Cardiac septum (tissue), 1 donor: ENCODE measurements around the gene TMEM259. TPM values are rescaled to one million over a fixed set of nuclear protein-coding genes. Genes with fewer than 3 reads are reported as not detected.

Source experiments
- DNase-seq: peaks from one replicate; pipeline ENCODE4 v3.0.0-alpha.2; 2020; ENCODE audit warnings: low spot score
- intact Hi-C: fragments of 100-400 bp; cut with DNase I; formaldehyde crosslinking; loops from one replicate; pipeline ENCODE4 v1.14.0; 2022
- total RNA-seq: library from RNA; stranded (reverse); fragmentation: NEBNext Ultra II Directional; extraction: Animal tissue kit (Norgen Biotek cat#: 25700); gene quantifications from one replicate; pipeline ENCODE4 v1.2.1, GENCODE V29; 2021
- donor health status: DM: no; HTN: no; CAD: no.

Gene TMEM259
- total RNA-seq, 1 donor from 2014 or later: 125 TPM

DNA sequence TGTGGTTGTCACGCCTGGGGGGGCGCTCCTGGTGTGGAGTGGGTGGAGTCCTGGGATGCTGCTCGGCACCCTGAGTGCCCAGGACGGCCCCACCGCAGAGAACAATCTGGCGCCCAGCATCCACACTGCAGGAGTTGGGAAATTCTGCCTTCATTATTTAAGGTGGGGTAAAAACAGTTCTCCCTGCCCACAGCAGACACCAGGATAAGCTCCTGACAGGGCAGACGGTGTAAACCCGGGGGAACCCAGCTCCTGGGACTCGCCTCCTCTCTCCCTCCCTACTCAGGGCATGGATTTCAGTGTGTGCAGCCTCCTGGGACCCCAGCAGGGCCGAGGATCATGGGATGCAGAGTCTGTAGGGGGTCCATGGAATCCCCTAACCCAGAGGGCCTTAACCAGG is 44.4 kb downstream of the TMEM259 start:
- DNase-seq: no peak
- intact Hi-C loops: no loop called here

DNA sequence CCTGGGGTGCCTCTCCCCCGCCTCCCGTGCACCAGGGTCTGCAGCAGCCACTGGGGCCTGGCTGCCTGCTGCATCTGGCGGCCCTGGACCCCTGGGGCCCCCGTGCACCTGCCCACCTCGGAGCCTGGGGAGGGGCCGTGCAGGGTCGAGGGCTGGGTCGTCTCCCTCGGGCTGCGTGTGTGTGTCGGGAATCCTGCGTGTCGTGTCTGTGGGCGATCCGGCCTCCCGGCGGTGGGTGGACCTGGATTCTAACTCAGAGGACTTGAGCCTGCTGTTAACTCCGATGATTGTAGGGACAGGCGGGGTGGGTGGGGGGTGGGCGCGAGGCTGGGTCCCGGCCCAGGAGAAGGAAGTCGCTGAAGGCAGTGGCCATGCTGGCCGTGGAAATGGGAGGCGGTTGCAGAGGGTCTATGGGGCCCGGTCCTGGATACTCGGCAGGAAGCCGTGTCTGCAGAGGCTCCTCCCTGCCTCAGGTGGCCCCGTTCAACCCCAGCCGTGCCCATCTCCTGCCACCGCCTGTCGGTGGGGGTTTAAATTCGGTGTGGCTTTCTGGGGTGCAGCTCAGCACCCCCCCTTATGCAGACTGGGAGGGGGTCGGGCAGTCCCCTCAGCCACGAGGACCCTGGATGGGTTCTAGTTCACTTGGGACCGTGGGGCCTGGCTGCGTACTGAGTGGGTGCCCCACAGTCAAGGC is 46.2 kb downstream of the TMEM259 start:
- no peak for DNase-seq
- intact Hi-C loops: no loop called here

DNA sequence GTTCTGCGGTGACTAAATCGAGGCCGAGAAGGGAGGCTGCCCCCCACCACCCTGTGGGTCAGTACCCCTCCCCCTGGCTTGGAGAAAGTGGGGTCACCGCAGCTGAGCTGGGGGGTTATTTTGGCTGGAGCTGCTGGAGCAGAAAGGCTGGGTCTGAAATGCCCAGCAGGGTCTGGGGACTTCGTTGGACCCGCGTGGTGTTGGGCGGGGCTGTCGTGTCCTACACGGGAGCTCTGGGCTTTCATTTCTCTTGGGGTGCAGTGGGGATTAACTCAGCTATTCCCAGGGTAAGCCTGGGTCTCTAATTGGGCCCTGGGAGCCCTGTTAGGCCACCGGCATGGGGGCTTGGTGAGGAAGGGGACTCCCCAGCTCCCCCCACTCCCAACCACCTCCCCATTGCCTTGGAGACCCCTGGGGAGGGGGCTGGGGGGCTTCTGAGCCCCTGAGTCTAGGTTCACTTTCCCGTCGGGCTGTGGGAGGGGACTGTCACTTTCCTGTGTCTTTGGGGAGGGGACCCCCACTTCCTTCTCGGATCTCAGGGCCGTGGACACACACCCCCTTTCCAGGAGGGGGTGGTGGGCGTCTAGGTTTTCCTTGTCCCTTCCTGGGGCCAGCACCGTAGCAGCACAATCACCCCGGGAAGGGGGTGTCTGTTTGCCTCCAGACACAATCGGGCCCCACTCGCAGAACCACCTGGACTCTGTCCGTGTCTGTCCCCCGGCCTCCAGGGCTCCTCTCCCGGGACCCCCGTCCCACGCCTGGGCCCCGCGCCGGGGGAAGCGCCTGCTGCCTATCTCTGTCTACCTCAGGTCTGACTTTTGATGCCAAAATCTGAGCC is 47.0 kb downstream of the TMEM259 start:
- DNase-seq: no peak
- intact Hi-C loops: no loop called here

DNA sequence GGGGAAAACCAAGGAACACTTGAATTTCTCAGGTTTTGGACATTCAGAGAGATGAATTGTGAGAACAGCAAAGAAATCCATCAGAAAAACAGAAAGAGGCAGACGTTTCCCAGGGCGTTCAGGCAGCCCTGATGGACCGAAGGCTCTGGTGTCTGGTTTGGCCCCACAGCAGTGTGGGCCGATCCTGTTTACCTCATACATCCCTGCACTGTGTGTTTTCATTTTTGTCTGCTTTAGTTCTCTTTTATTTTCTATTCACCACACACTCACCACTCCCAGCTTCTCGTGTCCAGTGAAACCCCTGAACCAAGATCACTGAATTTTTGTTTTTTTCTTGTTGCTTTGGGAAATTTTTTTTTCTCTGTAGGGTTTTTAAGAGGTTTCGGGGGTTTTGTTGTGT is 48.6 kb downstream of the TMEM259 start:
- no peak for DNase-seq
- intact Hi-C loops: no loop called here

DNA sequence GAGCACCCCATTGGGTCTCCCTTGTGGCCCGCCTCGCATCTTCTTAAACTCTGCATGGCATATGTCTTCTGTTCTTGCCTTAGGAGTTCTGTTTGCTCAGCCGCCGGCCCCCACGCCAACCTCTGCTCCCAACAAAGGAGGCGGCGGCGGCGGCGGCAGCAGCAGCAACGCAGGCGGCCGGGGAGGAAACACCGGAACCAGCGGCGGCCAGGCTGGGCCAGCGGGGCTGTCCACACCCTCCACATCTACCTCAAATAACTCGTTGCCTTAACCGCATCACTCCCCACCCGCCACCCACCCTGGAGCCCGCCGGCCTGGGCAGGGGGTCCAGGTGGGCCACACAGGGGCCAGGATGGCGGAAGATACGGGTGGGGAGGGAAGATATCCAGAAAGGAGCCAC is 49.1 kb downstream of the TMEM259 start:
- no peak for DNase-seq
- intact Hi-C loops: no loop called here

DNA sequence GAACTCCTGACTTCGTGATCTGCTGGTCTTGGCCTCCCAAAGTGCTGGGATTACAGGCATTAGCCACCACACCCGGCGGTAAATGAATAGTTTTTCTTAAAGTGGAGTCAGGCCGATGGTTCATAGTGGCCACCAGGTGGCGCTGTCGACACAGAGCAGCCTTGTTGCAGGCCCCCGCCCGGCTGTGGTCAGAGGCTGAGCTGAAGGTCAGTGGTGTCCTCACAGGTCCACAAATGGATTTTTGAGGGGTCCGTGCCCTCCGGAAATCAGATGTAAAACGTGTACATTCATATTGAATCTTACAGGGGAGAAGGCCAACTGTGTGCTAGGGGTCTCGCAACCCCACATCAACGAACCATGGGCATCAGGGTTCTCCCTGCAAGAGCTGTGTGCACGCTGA is 50.2 kb downstream of the TMEM259 start:
- intact Hi-C loops: no loop called here
- no peak for DNase-seq

DNA sequence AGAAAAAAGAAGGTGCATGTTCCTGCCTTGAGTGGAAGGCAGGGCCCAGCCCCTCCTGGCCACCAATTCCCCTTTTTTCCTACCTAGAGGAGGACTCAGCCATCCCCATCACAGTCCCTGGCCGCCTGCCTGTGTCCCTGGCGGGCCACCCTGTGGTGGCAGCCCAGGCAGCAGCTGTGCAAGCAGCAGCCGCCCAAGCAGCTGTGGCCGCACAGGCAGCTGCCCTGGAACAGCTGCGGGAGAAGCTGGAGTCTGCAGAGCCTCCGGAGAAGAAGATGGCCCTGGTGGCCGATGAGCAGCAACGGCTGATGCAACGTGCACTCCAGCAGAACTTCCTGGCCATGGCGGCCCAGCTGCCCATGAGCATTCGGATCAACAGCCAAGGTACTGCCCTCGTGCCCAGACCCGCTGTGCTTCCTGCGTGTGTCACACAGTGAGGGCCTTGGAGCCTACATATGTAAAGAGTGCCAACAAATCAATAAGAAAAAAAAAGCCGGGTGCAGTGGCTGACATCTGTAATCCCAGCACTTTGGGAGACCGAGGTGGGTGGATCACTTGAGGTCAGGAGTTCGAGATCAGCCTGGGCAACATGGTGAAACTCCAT is 54.3 kb downstream of the TMEM259 start:
- intact Hi-C loops: no loop called here
- DNase-seq: no peak

DNA sequence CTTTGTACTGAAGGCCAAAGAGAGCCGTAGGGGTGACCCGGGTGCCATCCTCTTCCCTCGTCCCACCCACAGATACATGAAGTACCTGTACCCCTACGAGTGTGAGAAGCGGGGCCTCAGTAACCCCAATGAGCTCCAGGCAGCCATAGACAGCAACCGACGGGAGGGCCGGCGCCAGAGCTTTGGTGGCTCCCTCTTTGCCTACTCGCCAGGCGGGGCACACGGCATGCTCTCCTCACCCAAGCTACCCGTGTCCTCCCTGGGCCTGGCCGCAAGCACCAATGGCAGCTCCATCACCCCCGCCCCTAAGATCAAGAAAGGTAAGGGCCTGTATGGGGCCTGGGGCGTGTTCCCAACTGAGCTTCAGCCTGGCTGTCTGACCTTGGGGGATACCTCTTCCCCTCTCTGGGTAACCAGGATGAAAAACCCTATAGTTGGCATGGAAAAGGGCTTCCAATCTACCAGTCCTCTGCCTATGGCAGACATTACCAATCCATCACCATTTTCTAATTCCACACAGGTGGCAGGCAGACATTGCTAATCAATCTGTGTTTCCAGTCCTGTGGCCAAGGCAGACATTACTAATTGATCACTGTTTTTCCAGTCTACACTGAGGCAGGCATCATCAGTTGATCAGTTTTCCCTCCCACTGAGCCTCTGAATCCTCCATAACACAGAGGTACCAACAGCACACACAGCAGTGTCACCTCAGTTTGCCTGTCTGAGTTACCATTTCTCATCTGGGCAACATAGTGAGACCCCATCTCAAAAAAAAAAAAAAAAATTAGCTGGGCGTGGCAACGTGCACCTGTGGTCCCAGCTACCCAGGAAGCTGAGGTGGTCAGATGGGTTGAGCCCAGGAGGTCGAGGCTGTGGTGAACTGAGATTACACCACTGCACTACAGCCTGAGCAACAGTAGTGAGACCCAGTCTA is 55.9 kb downstream of the TMEM259 start:
- DNase-seq: no peak
- intact Hi-C loops: no loop called here

DNA sequence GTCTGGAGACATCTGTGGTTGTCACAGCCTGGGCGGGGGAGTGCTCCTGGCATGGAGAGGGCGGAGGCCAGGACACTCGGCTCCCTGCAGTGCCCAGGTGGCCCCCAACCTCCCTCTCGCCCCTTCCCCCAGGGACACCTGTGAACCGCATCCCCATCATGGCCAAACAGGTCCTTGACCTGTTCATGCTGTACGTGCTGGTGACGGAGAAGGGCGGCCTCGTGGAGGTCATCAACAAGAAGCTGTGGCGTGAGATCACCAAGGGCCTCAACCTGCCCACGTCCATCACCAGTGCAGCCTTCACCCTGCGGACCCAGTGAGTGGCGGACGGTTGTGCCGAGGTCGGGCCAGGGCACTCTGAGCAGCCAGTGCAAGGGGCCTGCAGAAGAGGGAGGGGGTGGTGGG is 56.8 kb downstream of the TMEM259 start:
- intact Hi-C loops: no loop called here
- DNase-seq: no peak

DNA sequence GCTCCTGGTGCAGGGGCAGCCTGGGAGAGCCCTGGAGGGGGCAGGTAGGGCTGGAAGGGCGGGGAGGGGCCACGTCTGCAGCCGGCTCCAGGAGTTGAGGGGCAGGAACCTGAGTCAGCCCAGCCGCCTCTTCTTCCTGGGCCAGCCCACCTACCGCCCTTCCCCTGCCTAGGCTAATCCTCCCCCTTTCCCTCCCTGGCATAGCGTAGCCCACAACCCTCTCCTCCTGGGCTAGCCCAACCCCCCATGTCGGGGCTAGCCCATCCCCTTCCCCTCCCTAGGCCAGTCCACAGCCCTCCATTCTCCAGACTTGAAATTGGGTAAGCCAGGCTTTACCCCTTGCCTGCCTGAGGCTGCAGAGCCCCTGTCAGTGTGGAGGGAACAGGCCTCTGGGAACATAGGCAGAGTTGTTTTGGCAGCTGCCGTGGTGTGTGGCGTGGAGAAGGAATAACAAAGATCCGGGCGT is 57.4 kb downstream of the TMEM259 start:
- no peak for DNase-seq
- intact Hi-C loops: no loop called here

DNA sequence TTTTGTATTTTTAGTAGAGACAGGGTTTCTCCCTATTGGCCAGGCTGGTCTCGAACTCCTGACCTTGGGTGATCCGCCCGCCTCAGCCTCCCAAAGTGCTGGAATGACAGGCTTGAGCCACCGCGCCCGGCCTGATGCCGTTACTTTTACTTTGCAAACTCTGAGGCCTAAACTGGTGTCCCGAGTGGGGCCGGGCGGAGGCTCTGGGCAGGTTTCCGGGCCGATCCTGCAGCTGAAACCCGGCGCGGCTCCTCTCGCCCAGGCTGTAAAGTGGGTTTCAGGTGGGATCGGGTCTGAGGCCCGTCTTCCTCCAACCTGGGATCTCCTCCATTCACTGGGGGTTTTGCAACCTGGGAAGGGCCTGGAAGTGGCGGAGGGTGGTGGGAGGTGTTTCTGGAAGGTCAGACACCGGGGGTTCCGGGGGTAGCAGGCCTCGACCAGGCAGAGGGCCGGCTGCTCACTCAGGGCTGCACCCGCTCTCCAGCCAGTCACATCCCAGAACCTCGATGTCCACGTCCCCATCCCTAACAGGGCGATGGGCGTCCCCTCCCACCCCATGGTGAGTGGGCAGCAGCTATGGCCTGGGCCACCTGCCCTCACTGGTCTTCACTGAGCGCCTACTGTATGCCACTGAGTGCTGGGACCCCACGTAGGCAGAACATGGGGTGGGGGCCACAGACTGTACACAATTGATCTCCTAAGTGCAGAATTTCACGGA is 58.1 kb downstream of the TMEM259 start:
- intact Hi-C loops: no loop called here
- DNase-seq: no peak

DNA sequence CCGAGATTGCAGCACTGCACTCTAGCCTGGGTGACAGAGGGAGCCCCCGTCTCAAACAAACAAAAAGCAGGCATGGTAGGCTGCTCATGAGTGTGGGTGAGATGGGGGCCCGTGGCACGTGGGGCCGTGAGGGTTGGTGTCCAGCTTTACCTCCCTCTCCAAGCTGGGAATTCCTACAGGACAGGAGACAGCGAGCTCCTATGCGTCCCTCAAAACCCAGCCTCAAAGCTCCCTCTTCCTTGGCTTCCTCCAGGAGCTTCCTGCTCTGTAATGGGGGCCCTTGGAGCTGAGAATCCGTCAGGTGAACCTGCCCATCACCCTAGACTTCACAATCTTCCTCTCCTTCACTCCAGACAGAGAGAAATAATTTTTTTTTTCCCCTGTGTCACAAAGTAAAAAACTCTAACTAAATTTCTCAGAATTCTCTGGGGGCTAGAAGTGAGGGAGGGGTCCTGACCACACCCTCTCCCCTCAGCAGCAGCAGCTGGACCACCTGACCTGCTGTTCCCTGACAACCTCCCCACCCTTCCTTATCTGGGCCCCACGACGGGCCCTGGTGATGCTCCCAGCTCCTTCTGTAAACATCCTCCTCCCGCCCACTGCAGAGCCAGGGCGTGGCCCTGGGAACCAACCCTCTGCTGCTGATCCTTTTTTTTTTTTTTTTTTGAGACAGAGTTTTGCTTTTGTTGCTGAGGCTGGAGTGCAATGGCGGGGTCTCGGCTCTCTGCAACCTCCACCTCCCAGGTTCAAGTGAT is 58.9 kb downstream of the TMEM259 start:
- DNase-seq: no peak
- intact Hi-C loops: no loop called here

DNA sequence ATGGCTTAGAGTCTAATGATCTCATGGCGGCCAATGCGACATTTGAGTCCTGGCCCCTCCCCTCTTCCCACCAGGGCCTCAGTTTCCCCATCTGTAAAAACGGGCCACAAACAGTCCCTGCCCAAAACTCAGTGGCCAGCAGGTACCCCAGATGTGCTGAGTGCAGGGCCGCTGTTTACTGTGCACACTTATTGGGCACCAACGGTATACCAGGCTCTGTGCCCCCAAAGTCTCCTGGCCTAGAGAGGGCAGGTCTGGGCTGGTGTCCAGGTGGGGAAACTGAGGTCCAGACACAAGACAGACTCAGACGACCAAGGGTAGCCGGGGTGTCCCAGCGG is 60.4 kb downstream of the TMEM259 start:
- intact Hi-C loops: no loop called here
- DNase-seq: no peak

DNA sequence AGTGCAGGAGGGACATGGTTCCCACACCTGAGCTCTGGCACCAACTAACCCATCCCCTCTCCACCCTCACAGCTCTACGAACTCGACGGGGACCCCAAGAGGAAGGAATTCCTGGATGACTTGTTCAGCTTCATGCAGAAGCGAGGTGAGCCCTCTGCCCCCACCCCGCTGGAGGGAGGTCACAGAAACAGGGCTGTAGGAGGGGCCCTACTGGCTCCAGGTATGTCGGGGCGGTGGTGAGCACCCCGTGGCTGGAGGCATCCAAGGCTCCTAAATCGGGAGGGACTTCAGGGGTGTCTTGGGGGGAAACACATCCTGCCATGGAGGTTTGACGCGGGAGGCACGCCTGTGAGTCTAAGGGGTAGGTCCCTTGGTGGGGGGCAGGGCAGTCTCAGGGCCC is 60.9 kb downstream of the TMEM259 start:
- DNase-seq: no peak
- intact Hi-C loops: no loop called here

Other genes with a start within 250 kb of the TMEM259 start
- 76.9 TPM for gene PTBP1, start 223.7 kb downstream of the TMEM259 start, total RNA-seq
- gene PLPPR3, start 199.2 kb downstream of the TMEM259 start, total RNA-seq: not detected
- gene AZU1, start 193.3 kb downstream of the TMEM259 start, total RNA-seq: 1.1 TPM
- gene PRTN3, start 180.1 kb downstream of the TMEM259 start, total RNA-seq: 0.62 TPM
- 0.54 TPM for gene ELANE, start 168.8 kb downstream of the TMEM259 start, total RNA-seq
- 31.0 TPM for gene CFD, start 161.5 kb downstream of the TMEM259 start, total RNA-seq
- gene MED16, start 127.9 kb downstream of the TMEM259 start, total RNA-seq: 27.0 TPM
- not detected for gene RNU6-9, start 127.6 kb downstream of the TMEM259 start, total RNA-seq
- 24.5 TPM for gene R3HDM4, start 107.9 kb downstream of the TMEM259 start, total RNA-seq
- not detected for gene KISS1R, start 103.8 kb downstream of the TMEM259 start, total RNA-seq
- 7.8 TPM for gene ARID3A, start 95.1 kb downstream of the TMEM259 start, total RNA-seq
- 17.6 TPM for gene WDR18, start 36.8 kb downstream of the TMEM259 start, total RNA-seq
- not detected for gene GRIN3B, start 20.7 kb downstream of the TMEM259 start, total RNA-seq
- not detected for gene RNU6-2, start 399 bp upstream of the TMEM259 start, total RNA-seq
- gene CNN2, start 5.5 kb upstream of the TMEM259 start, total RNA-seq: 44.8 TPM
- 10.5 TPM for gene ABCA7, start 19.0 kb upstream of the TMEM259 start, total RNA-seq
- 3.7 TPM for gene ARHGAP45, start 46.0 kb upstream of the TMEM259 start, total RNA-seq
- gene POLR2E, start 74.3 kb upstream of the TMEM259 start, total RNA-seq: 125 TPM
- gene GPX4, start 82.9 kb upstream of the TMEM259 start, total RNA-seq: 243 TPM
- gene SBNO2, start 153.1 kb upstream of the TMEM259 start, total RNA-seq: 37.3 TPM
- gene STK11, start 184.7 kb upstream of the TMEM259 start, total RNA-seq: 49.7 TPM
- 1.9 TPM for gene CBARP, start 216.9 kb upstream of the TMEM259 start, total RNA-seq
- gene ATP5F1D, start 220.6 kb upstream of the TMEM259 start, total RNA-seq: 486 TPM
- gene MIDN, start 227.5 kb upstream of the TMEM259 start, total RNA-seq: 97.5 TPM
- gene CIRBP, start 248.2 kb upstream of the TMEM259 start, total RNA-seq: 318 TPM